GM21367 (cell line): ENCODE data around the gene WHRN.
A peak's percentile ranks its signal among the peaks of the same experiment; 100 is the strongest.

Source experiments
- ATAC-seq: cut with Tn5 transposase; IDR thresholded peaks from one replicate; pipeline ENCODE4 v1.9.1; 2021; ENCODE audit not compliant: unreplicated experiment

Gene WHRN

DNA sequence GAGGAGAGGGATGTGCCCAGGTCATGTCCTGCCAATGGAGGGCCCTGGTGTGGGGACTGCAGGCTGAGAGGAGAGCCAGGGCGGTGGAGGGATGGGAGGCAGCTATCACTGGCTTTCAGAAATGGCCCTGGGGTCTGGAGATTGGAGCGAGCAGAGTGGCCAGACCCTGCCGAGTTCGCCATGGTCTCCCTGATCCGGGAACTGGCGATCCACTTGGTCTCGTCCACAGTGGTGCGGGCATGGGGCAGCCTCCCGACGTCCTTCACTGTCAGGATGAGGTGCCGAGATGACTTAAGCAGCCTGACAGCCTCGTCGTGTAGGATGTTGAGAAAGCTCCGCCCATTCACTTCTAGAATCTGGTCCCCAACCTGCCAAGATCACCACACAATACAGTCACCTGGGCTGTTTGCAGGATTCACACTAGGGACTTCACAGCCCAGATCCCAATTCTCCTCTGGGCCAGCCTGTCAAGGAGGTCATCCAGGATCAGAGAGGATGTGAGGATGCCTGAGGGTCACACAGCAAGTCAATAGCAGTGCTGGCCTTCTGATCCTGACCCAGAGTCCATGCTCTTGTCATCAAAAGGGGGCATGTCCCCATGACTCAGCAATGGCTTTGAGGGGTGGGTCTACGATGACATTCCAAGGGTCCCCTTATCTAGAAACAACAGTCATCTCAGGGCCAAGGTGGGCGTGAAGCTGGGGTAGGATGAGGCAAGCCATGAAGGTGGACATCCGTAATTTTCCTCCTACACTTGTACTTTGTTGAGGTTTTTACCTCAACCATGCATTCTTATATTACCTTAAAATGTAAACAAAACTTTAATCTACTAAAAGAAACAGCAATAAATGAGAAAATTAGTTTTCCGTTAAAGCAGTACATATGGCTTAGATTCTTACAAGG lies 79.0 kb downstream of the WHRN start:
- ATAC-seq: no peak

DNA sequence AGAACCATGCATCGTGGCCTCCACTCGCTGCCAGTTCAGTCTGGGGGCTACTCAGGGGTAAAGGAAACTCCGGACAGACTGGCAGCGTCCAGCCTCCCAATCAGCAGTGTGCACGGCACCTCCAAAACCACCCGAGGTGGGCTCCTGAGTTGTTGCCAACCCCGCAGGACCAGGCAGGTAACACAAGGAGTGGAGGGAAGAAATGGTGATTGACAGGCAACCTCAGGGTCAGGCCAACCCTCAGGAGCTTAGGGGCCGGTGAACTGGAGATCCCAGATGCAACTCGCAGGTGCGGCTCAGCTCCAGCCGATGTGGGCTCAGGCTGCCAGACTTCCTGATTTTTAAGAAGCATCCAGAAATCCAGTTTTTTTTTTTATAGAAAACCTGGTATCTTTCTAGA lies 80.1 kb downstream of the WHRN start:
- ATAC-seq: no peak

GRCh38 chr9:114424126-114424525 lies 81.1 kb downstream of the WHRN start:
- ATAC-seq: no peak

GRCh38 chr9:114423181-114423580 lies 82.1 kb downstream of the WHRN start:
- ATAC-seq: no peak

- ATAC-seq: no peak
Observed at GRCh38 chr9:114421147-114421546, 84.1 kb downstream of the WHRN start.

DNA sequence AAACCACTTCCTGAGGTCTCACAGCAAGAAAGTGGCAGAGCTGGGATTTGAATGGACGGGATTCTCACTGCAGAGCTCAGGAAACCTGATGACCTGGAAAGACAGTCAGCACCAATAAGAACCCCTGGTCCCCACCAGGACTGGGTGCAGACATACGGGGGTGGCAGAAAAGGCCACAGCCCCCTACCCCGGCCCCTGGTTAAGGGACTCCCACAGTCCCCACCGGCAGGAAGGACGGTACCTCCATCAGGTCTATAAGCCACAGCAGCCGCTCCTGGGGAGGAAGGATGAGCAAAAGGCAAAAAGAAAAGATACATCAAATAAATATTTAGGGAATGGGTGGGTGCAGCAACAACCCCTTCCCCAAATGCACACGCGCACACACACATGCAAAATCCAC lies 85.5 kb downstream of the WHRN start:
- ATAC-seq: no peak

DNA sequence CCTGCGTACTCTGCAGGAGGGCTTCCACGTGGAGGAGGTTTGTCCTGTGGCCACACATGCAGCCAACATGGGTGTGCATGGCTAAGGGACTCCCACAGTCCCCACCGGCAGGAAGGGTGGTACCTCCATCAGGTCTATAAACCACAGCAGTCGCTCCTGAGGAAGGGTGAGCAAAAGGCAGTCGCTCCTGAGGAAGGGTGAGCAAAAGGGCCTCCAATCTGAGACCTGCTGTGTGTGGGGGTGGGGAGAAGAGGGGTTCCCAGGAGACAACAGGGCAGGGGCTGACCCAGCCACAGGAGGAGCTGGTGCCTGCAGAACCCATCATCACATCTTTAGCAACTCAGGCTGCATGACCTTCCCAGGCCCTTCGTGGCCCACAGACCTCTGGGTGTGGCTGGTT lies 87.2 kb downstream of the WHRN start:
- ATAC-seq: no peak

DNA sequence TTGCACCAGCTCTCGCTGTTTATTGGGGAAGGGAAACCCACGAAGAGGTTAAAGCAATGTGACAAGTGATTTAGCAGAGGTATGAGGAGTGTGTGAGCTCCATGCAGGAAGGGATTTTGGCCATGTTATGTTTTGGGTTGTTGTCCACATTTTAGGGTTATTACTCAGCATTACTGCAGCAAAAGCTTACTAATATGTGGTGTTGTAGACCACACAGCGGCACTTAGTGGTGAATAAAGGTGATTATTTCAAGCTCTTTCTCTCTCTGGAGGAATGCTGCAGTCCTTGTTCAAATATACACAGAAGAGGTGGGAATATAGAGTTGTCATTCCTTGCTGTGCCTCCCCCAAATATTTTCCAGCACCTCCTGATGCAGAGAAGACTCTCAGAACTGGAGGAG lies 87.8 kb downstream of the WHRN start:
- no peak for ATAC-seq

- ATAC-seq: no peak
Observed at GRCh38 chr9:114416906-114417305, 88.4 kb downstream of the WHRN start.

- ATAC-seq: no peak
Observed at GRCh38 chr9:114416290-114416689, 89.0 kb downstream of the WHRN start.

DNA sequence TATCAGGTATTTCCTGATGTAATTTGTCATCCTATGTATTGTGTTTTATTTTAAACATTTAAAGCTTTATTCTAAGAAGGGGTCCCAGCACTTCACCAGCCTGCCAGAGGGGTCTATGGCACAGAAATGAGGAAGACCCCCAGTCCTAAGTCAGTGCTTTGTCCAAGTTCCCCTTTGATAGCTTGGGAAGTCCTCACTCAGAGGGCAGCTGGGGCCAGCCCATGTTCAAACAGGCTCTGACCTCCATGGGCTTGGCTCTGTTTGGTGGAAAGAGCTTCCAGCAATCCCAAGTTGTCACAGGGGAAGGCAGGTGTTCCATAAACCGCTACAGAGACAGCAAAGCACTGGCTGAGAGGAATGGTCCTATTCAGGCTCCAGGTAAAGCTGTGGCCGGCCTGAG lies 90.9 kb downstream of the WHRN start:
- ATAC-seq: no peak

GRCh38 chr9:114413861-114414301 lies 91.4 kb downstream of the WHRN start:
- no peak for ATAC-seq

DNA sequence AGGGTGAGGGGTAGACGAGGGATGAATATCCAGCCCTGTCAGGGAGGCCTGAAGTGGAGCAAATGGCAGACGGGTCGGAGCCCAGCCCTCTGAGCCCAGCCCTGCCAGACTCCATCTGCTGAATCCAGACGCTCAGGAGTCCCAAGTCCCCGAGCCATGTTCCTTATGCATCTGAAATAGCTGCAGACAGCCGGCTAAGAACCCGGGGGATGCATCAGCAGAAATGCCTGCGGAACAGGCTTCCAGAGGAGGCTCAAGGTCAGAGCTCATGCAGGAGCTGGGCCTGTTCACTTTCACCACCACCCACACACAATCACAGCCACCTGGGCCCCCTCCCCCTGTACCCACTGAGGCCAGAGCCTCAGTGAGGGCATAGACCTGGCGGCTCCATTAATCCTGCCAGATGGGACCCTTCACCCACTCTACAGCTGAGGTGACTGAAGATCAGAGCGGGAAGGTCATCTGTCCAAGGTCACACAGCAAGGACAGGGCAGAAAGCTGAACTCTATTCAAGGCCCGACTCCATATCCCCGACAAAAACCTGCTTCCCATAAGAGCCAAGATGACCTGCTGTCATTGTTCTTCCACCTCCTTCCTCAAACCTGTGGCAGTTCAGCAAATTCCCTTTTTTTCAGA lies 93.1 kb downstream of the WHRN start:
- ATAC-seq: no peak

GRCh38 chr9:114411452-114411851 lies 93.8 kb downstream of the WHRN start:
- no peak for ATAC-seq

- ATAC-seq: no peak
Observed at GRCh38 chr9:114410910-114411309, 94.4 kb downstream of the WHRN start.

DNA sequence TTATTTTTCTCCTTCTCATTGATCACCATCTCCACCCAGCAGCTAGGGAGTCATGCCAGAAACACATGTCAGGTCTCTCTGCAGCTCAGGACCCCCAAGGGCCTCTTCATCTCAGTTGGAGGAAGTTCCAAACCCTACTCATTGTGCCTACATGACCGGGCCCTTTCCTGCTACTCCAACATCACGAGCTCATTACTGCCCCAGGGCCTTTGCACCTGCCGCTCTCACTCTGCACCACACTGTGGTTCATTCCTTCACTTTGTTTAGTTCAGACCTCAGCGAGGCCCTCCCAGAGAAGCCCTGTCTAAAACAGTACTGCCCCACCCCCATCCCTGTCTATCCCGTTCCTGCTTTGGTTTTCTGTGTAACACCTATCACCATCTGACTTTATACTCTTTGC lies 95.4 kb downstream of the WHRN start:
- ATAC-seq: no peak

- no peak for ATAC-seq
Observed at GRCh38 chr9:114409103-114409780, 96.0 kb downstream of the WHRN start.

- no peak for ATAC-seq
Observed at GRCh38 chr9:114408645-114409044, 96.6 kb downstream of the WHRN start.

GRCh38 chr9:114407889-114408288 lies 97.4 kb downstream of the WHRN start:
- ATAC-seq: no peak

GRCh38 chr9:114406441-114406840 lies 98.8 kb downstream of the WHRN start:
- ATAC-seq: no peak

DNA sequence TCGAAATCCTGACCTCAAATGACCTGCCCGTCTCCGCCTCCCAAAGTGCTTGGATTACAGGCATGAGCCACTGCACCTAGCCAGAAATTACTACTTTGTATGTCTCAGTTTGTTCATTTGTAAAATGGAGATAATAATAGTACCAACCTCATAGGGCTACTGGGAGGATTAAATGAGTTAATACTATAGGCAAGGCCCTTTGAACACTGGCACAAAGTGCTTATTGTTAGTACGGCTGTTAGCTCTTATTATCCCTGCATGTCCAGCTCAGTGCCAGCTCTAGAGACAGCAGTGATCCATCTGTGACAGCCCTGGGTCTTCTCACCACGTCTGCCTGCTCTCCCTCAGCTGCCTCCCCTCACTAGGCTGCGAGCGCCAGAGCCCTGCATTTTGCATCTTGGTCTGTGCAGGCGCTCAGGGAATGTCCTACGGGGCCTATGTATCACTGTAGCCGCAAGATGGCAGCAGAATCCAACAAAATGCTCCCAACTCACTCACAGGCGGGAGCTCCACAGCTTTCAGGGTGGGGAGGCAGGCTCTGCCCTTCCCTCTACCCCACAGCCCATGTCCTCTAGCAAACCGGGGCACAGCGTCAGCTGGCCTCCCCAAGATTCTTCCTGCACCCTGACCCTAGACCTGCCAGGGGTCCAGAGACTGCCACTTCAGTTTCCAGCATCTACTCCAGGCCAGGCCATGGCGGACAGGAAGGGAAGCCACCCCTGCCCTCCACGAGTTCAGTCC lies 99.8 kb downstream of the WHRN start:
- peak; percentile 93 for ATAC-seq
